Activated T-cell treated with anti-CD3 and anti-CD28 coated beads for 1 hour (primary cell): ENCODE results near the gene CISD1.

Experiments used
- DNase-seq: peaks from one replicate; pipeline ENCODE4 v3.0.0-alpha.2; 2020; ENCODE audit warnings: low read depth

Gene CISD1

DNA sequence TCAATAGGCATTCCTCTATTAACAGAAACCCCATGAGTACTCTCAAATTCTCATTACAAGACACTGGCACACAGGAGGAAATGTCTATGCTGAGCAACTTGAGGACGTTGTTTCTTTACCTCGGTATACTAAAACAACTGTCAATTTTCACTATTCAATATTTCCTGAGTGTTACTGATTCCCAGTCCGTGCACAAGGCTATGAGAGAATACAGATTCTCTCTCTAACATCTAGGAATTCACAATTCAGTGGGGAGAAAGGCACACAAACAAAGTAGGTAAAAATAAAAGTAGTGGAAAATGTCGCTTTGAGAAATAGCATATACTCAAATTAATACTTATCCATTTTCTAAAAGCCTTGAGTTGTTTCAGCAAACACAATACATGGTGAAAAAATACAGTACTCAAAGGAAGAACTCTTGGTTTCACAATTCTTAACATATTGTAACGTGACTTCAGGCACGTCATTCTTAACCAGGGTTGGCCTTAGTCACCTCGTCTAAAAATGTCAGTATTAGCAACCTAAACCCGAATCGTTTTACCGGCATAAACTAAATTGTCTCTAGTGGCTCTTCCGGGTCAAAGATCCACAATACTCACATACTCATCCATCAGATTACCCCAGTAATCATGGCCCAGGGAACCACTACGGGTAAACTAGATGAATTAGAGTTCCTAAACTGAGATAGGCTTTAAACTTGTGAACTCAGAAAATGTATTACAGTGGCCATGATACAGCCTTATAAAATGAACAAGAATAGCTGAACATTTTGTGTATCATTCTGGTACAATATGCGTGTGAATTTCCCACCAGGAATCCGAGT, 2.7 kb upstream of the CISD1 start:
- no peak for DNase-seq

- peak; percentile 7 for DNase-seq
Measured at GRCh38 chr10:58266826-58267712, 1.9 kb upstream of the CISD1 start.

- peak; percentile 88 for DNase-seq
Measured at GRCh38 chr10:58267713-58268453, 1.1 kb upstream of the CISD1 start, which contains the start of gene IPMK. TSS of gene IPMK (minus strand) at chr10:58267894. CDS start at chr10:58267611, 283 bp downstream.

- no peak for DNase-seq
Measured at GRCh38 chr10:58268454-58268945, 462 bp upstream of the CISD1 start.

DNA sequence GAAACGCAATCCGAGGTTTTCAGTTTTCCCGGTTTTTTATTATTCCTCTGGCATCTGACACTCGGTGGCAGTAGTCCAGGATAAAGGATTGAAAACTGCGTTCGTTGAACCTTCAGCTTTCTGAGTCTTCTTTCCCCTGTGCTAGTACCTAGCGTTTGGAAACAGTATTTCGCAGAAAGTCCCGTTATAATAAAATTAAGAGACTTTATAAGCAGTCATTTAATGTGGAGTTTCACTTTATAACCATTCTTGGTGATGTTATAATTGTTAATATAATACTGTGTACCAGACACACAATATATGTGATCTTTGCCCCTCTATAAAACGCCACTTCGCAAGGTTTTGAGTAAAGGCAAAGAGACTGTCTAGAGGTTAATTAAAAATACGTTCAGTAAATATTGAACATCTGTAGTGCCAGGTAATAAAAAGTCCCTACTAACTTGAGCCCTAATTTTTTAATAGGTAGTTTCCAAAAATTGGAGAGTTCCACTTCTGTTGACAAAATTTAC, 874 bp downstream of the CISD1 start:
- DNase-seq = no peak

DNA sequence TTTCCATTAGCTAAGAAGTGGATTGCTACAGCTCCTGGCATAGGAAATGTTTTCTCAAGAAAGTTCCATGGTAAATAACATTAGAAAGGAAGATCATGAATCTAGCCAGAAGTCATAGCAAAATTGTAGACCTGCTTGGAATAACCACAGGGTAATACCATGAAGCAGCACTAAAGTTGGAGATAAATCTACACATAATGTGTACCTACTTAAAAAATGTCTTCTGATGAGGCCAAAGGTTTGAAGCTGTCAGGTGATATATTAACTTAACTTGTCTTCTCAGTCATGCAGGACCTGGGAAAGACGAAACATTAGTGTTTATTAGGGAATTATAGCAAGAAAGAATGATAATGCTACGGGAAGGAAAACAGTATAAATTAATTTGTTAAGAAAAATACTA, 6.3 kb downstream of the CISD1 start:
- DNase-seq = no peak

DNA sequence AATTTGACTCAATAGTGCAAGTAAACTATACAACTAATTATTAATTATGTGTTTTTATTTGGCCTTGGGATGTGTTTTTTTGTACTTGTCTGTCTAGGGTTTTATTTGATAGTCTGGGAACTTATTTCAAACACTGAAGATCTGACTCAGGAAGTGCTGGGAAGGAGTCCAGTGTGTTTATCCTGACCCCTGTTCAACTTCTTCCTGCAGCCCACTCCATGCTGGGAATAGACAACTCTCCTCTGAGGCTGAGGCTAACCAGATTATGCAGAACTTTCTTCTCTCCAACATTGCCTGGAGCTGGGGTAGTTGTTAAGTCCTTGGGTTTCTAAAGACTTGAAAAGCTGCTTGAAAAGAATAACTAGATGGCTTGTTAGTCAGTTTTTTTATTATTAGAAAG, 6.9 kb downstream of the CISD1 start:
- DNase-seq = no peak

GRCh38 chr10:58278274-58278961, 9.5 kb downstream of the CISD1 start:
- DNase-seq = no peak

GRCh38 chr10:58278962-58279307, 10.0 kb downstream of the CISD1 start:
- DNase-seq = no peak

DNA sequence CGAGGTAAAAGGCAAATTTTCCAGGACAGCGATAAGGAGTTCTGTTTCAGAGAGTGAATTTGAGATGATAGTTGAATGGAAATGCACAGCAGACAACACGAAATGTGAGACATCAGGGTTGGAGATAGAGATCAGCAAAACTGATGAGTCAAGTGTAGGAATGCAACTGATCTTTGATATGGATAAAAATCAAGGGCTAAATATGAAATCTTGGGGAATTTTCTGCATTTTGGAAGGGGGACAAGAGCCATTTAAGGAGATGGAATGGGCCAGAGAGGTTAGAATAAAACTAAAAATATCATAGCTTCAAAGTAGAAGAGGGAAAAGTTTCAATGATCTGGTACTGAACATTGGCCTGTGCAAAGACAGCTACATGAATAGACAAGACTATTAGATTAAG, 11.5 kb downstream of the CISD1 start:
- DNase-seq = no peak

DNA sequence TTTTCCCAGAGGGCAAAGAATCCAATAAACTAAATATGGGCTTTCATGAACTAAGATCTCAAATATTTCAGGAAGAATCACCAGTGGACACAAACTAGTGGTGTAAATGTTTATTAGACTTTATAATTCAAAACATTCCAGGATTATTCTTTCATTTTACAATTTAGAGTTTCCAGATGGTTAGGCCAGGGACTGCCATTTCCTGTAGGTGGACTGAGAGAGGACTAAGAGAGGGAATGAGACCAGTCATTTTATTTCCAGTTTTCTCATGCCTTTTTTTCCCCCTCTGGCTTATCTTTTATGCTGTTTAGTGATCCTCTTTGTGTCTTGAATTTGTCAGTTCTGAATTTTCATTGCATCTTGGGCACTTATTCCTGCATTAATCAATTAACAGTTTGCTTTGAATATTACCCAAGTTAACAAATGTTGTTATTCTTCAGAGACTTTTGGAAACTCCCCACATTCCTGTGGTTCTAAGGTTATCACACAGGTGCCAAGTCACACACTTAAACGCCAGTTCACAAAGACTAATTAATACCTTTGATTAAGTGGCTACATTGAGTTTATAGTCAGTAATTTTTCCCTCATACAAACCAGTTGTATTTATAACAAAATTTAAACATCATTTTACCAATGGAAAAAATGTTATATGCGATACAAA, 12.3 kb downstream of the CISD1 start:
- no peak for DNase-seq

DNA sequence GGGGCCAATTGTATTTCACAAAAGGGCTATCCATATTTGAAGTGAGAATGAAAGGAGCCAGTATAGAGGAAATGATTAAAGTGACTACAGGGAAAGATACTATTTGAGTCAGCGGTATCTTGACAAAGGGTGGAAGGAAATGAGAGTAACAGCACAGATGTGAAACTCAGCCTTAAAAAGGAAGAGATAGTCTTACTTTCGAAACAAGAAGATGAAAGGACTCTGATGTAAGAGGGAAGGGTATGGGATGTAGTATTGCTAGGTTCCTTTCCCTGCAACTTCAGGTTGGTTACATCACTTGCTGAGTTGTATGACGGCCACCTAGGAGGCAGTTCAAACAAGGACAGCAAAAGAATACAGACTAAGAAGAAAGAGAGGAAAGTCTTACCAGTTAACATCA, 13.7 kb downstream of the CISD1 start:
- DNase-seq = no peak

GRCh38 chr10:58291538-58292174, 22.7 kb downstream of the CISD1 start:
- no peak for DNase-seq

DNA sequence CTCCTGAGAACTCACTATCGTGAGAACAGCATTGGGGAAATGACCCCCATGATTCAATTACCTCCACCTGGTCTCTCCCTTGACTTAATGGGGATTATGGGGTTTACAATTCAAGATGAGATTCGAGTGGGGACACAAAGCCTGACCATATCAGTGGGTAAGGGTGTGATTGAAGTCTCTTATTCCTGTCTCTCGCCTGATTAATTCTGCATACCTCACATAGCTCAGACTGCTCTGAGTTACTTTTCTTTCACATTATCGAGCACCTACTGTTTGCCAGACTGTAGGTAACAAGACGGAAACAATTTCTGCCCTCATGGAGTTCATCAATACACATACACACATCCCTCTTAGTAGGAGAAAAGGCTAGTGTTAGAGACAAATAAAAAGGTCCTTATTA, 25.0 kb downstream of the CISD1 start:
- DNase-seq = no peak

DNA sequence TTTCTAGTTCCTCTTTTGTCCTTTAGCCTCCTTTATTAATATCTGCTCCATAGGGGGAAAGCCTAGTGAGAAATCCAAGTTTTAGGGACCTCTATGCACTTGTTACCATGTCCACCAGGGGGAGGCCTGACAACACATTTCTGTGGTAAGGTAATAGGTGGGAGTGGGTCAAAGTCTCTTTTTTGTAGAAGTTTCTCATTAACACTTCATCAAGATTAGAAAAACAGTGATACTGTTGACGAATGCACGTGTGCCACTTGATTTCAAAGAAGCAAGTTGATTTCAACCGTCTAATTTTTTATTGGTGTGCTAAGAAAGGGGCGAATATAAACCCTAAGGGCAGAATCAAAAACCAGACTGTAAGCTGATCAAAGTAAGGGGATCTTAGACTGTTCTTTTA, 30.6 kb downstream of the CISD1 start:
- peak; percentile 48 for DNase-seq

- DNase-seq = no peak
Measured at GRCh38 chr10:58300676-58301075, 31.7 kb downstream of the CISD1 start.

GRCh38 chr10:58302254-58302653, 33.3 kb downstream of the CISD1 start:
- DNase-seq = no peak

DNA sequence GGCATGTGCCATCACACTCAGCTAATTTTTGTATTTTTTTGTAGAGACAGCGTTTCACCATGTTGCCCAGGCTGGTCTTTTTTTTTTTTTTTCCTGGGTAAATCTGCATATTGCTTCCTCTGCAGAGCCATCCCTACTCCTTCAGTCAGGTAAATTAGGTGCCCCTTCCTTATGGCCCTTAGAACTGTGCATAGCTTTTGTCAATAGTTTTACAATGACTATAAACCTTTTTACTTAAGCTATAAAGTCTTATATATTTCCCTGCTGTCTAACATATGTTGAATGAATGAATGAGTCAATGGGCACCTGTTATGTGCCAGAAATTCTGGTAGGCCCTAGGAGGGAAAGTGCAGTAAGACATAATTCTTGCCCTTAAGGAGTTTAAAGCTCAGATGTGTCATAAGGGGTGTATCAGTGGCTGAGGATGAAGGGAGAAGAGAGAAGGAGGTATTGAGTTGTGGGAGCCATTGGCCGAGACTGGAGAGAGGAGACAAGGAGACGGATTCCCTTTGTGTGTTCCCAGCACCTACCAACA, 35.2 kb downstream of the CISD1 start:
- DNase-seq = no peak

GRCh38 chr10:58305821-58306220, 36.9 kb downstream of the CISD1 start:
- DNase-seq = no peak

DNA sequence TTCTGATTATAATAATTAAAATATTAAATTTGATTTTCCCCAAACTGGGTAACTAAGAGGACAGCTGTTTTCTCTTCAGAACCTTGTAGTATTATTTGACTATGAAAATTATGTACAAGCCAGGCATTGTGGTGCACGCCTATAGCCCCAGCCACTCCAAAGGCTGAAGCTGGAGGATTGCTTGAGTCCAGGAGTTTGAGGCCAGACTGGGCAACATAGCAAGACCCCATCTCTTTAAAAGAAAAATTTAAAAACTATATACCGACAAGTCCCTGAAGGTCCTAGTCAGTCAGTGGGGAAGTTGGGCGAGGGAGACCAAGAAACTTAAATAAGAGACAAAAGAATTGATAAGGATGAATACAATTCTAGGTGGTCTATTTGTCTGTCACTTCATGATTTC, 38.7 kb downstream of the CISD1 start:
- no peak for DNase-seq
